OCI-LY3 (cell line): ENCODE measurements around the gene SYTL3.

Source experiments
- H2AFZ ChIP-seq: fragments of 200-600, 300-600 bp; shearing (Covaris generic); 2 replicates; pipeline ENCODE4 v1.6.0; 2014; ENCODE audit warnings: antibody characterized with exemption, low read depth, low read length
- H3K27ac ChIP-seq: fragments of 200-600, 300-600 bp; sonication (generic); 2 replicates; pipeline ENCODE4 v1.5.1; 2014; ENCODE audit warnings: mild to moderate bottlenecking, low read length, moderate library complexity, mixed read lengths
- H3K27me3 ChIP-seq: fragments of 200-600, 300-600 bp; sonication (generic); 2 replicates; pipeline ENCODE4 v1.6.1; 2014; ENCODE audit warnings: low read depth, low read length, mixed read lengths
- H3K36me3 ChIP-seq: fragments of 200-600, 300-600 bp; sonication (generic); replicated peaks from 2 replicates; pipeline ENCODE3; 2014; ENCODE audit warnings: low read depth, low read length, mixed read lengths
- H3K4me1 ChIP-seq: fragments of 300-600, 200-600 bp; sonication (generic); 2 replicates; pipeline ENCODE4 v1.6.1; 2014; ENCODE audit warnings: low read length, mixed read lengths
- H3K4me2 ChIP-seq: fragments of 200-600, 300-600 bp; sonication (generic); 2 replicates; pipeline ENCODE4 v1.6.1; 2014; ENCODE audit warnings: low read length, mixed read lengths
- H3K4me3 ChIP-seq: fragments of 300-600, 200-600 bp; sonication (generic); 2 replicates; pipeline ENCODE4 v1.5.1; 2014; ENCODE audit warnings: antibody characterized with exemption, mild to moderate bottlenecking, low read length, moderate library complexity
- H3K79me2 ChIP-seq: fragments of 300-600, 200-600 bp; shearing (Covaris generic); 2 replicates; pipeline ENCODE4 v1.6.1; 2014; ENCODE audit warnings: mild to moderate bottlenecking, low read length, mixed read lengths
- H3K9ac ChIP-seq: fragments of 300-600, 200-600 bp; shearing (Covaris generic); 2 replicates; pipeline ENCODE4 v1.6.0; 2014; ENCODE audit warnings: mild to moderate bottlenecking, low read length, moderate library complexity
- H3K9me3 ChIP-seq: fragments of 200-600, 300-600 bp; shearing (Covaris generic); 2 replicates; pipeline ENCODE4 v1.6.1; 2014; ENCODE audit warnings: low read length, mixed read lengths; ENCODE audit not compliant: insufficient read depth
- H4K20me1 ChIP-seq: fragments of 200-600, 300-600 bp; sonication (generic); 2 replicates; pipeline ENCODE4 v1.6.1; 2016; ENCODE audit warnings: low read length, mixed read lengths; ENCODE audit not compliant: insufficient read depth
- EZH2phosphoT487 ChIP-seq: fragments of 200-600 bp; shearing (Covaris generic); IDR thresholded peaks from 2 replicates; pipeline ENCODE4 v1.6.1; 2018; ENCODE audit warnings: antibody characterized with exemption, mixed run types, low read depth
- TF ChIP-seq, protein P1 (sequence below): fragments of 200-600, 300-600 bp; sonication (generic); IDR thresholded peaks from 2 replicates; pipeline ENCODE4 v1.5.1; 2014; ENCODE audit warnings: antibody characterized with exemption, low read length, low read depth

SYTL3 gene

DNA sequence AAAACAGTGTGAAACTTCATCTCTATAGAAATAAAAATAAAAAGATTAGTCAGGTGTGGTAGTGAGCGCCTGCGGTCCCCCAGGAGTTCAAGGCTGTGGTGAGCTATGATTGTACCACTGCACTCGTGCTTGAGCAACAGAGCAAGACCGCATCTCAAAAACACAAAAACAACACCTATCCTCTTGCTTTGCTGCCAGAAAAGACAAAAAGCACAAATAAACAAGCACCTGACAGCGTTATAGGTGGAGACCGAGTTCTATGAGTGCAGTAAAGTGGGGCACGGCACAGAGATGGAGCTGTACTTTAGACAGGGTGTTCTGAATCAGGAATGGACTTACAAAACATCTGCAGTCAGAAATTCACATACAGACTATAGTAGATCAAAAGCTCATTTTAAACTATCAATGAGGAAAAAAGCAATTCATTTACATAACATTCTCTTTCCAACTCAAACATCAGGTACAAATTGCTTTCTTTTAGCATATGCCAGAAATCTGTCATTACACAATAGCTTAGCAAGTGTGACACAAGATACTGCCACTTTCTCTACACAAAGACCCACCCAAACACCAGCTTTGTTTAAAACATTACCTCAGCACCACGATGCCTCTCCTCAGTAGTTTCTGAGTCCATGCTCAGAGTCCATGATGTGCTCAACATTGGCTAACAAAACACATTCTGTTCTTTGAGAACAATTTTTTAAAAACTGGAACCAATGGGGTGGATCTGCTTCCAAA, 159.3 kb downstream of the SYTL3 start:
- peaks cover 39% of the 10 kb centered on the region for H3K36me3 ChIP-seq
- no peak overlapping the region for H3K27ac ChIP-seq
- no peak overlapping the region for H3K4me2 ChIP-seq

DNA sequence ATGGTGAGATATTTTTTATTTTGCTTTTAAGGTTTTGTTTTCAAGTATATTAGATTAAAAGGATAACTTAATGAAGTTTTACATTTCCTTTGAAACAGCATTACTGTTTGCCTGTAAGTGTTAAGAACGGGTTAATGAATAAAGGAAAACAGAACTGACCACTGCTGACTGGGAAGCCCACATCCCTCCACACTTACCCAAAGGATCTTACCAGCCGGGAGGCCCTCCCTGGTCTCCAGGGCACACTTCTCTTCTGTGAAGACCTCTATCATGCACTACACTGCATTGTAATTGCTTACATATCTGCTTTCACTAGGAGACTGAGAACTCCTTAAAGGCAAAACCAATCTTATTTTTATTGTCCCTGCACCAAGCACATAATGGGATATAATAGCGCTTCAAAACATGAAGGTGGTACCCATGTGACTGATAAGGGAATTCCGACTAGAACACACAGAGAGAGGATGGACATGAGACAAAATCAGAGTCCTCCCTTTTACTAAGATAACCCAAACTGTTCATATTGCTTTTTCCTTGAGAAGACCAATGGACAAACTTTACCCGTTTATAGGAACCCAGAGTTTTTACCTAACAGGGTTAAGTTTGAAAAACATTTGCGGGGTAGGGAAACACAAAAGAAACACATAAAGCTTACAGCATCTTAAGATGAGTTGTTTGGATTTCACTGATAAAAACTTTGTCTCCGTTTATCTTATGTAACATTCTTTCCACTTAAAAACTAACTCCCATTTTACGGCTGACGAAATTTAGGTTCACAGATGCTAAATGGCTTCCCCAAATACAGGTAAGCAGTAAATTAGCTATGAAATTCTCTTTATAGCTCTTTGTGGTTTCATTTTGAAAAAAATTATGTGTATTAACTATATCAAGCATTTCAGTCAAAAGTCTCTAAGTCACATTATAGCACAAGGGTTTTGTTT, 160.6 kb downstream of the SYTL3 start:
- peaks cover 7% of the 10 kb centered on the region; the same call in 1 of the 2 replicates for H3K9me3 ChIP-seq
- peaks cover 25% of the 10 kb centered on the region for H3K4me1 ChIP-seq
- peaks cover 99% of the 10 kb centered on the region for H3K79me2 ChIP-seq
- H3K4me2 ChIP-seq = no peak overlapping the region
- peaks cover 48% of the 10 kb centered on the region for H3K36me3 ChIP-seq
- H3K9ac ChIP-seq = no peak overlapping the region
- H4K20me1 ChIP-seq = peaks cover 97% of the 10 kb centered on the region
- no peak overlapping the region for H2AFZ ChIP-seq
- H3K27me3 ChIP-seq = no peaks in the 10 kb centered on the region
- TF ChIP-seq, protein P1, sequence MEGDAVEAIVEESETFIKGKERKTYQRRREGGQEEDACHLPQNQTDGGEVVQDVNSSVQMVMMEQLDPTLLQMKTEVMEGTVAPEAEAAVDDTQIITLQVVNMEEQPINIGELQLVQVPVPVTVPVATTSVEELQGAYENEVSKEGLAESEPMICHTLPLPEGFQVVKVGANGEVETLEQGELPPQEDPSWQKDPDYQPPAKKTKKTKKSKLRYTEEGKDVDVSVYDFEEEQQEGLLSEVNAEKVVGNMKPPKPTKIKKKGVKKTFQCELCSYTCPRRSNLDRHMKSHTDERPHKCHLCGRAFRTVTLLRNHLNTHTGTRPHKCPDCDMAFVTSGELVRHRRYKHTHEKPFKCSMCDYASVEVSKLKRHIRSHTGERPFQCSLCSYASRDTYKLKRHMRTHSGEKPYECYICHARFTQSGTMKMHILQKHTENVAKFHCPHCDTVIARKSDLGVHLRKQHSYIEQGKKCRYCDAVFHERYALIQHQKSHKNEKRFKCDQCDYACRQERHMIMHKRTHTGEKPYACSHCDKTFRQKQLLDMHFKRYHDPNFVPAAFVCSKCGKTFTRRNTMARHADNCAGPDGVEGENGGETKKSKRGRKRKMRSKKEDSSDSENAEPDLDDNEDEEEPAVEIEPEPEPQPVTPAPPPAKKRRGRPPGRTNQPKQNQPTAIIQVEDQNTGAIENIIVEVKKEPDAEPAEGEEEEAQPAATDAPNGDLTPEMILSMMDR = no peak
- TF ChIP-seq EZH2phosphoT487 = no peak
- H3K4me3 ChIP-seq = no peak overlapping the region
- no peak overlapping the region for H3K27ac ChIP-seq

More for the DNA sequence above, 159.3 kb downstream of the SYTL3 start:
- no peak overlapping the region for H2AFZ ChIP-seq
- H3K4me3 ChIP-seq = no peak overlapping the region
- TF ChIP-seq, protein P1 = no peak
- no peak for TF ChIP-seq EZH2phosphoT487
- peaks cover 7% of the 10 kb centered on the region; the same call in 1 of the 2 replicates for H3K9me3 ChIP-seq
- H4K20me1 ChIP-seq = peaks cover 94% of the 10 kb centered on the region
- peaks cover 19% of the 10 kb centered on the region for H3K4me1 ChIP-seq
- H3K27me3 ChIP-seq = no peaks in the 10 kb centered on the region
- H3K9ac ChIP-seq = no peak overlapping the region
- H3K79me2 ChIP-seq = peaks cover 96% of the 10 kb centered on the region

DNA sequence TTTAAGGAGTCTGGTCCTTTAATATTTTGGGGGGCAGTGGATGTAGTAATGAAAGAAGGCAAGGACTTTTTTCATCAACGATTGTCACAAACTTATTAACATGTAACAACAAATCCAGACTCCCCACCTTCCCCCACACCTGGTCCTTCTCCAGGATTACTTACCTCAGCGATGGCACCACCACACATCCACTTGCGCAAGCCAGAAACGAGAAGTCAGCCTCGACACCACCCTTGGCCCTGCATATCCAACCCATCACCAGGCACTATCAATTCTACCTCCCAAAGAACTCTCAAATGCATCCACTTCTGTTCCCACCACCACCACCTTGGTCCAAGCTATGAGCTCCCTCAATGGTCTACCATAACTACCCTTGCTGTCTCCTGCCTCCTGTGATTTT, 162.8 kb downstream of the SYTL3 start:
- Histone ChIP-seq H3K4me3 (no peak overlapping the region), H3K4me1 (peaks cover 43% of the 10 kb centered on the region), H4K20me1 (peaks cover 99% of the 10 kb centered on the region), H3K9me3 (peaks cover 7% of the 10 kb centered on the region; the same call in 1 of the 2 replicates), H3K27me3 (no peaks in the 10 kb centered on the region), H3K36me3 (peaks cover 64% of the 10 kb centered on the region), H2AFZ (no peak overlapping the region), H3K4me2 (no peak overlapping the region), H3K27ac (no peak overlapping the region), H3K79me2 (peaks cover 99% of the 10 kb centered on the region), H3K9ac (no peak overlapping the region)
- TF ChIP-seq, protein P1 = no peak
- no peak for TF ChIP-seq EZH2phosphoT487

DNA sequence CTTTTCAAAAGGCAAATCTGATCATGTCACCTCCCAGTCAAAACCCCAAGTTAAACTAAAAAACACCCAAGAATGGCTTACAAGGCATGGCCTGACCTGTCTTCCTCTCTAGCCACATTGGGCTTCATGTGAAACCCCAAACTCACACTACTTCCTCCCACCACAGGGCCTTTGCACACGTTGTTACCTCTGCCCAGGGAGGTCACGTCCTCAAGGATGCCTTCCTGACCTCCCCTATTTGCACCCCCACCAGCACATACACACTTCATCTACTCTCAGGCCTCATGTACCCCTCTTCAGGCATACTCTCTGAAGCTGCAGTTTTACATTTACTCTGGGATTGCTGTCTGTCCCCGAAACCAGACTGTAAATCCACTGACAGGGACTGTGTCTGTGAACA, 163.2 kb downstream of the SYTL3 start:
- Histone ChIP-seq H4K20me1 (peaks cover 98% of the 10 kb centered on the region), H2AFZ (no peak overlapping the region), H3K9me3 (peaks cover 5% of the 10 kb centered on the region; the same call in 1 of the 2 replicates), H3K27ac (no peak overlapping the region), H3K4me3 (no peak overlapping the region), H3K9ac (no peak overlapping the region), H3K27me3 (no peaks in the 10 kb centered on the region), H3K36me3 (peaks cover 64% of the 10 kb centered on the region), H3K4me1 (peaks cover 43% of the 10 kb centered on the region), H3K79me2 (peaks cover 99% of the 10 kb centered on the region), H3K4me2 (no peak overlapping the region)
- TF ChIP-seq, protein P1 = no peak
- TF ChIP-seq EZH2phosphoT487 = no peak
